K562 (cell line): ENCODE data around the gene LGR6. TPM values are rescaled to one million over a fixed set of nuclear protein-coding genes. Genes with fewer than 3 reads are reported as not detected.

ENCODE experiments used
- ATF3 ChIP-seq, 2 experiments: fragments of 450-650 bp in 1 of 2; sonication (generic) in 1 of 2; formaldehyde crosslinking in 1 of 2; IDR thresholded peaks in 1 of 2; conservative IDR thresholded peaks in 1 of 2; 2 replicates each; pipeline versions ENCODE4 v1.6.1 to v1.8.1; 2016 to 2023; ENCODE audit warnings: mild to moderate bottlenecking in 2 of 2, moderate library complexity in 2 of 2, inconsistent platforms in 1 of 2, missing genetic modification reagents in 1 of 2
- BRD9 ChIP-seq: fragments of 450-650 bp; IDR thresholded peaks from 2 replicates; pipeline ENCODE4 v1.6.1; 2018; ENCODE audit warnings: low read depth; ENCODE audit not compliant: partially characterized antibody
- CSDE1 ChIP-seq, 2 experiments: fragments of 450-650 bp; IDR thresholded peaks; 2 replicates each; pipeline ENCODE4 v1.6.1; 2016; ENCODE audit warnings: mild to moderate bottlenecking in 1 of 2
- EWSR1 ChIP-seq: fragments of 450-650 bp; IDR thresholded peaks from 2 replicates; pipeline ENCODE4 v1.6.1; 2018; ENCODE audit warnings: borderline replicate concordance, mild to moderate bottlenecking, low read depth, moderate library complexity; ENCODE audit not compliant: partially characterized antibody
- FOXK2 ChIP-seq, 2 experiments: fragments of 450-650 bp; IDR thresholded peaks in 1 of 2; conservative IDR thresholded peaks in 1 of 2; 2 replicates each; pipeline ENCODE4 v1.6.1; 2016; ENCODE audit warnings: low read depth in 2 of 2, mild to moderate bottlenecking in 1 of 2
- HOXB6 ChIP-seq: fragments of 250-450 bp; sonication (Bioruptor Pico); IDR thresholded peaks from 2 replicates; pipeline ENCODE4 v1.5.1; 2022; ENCODE audit warnings: mild to moderate bottlenecking, borderline replicate concordance
- NR4A1 ChIP-seq, 2 experiments: fragments of 250-450 bp in 1 of 2; fragments of 450-650 bp in 1 of 2; sonication (Bioruptor Pico) in 1 of 2; IDR thresholded peaks; 2 replicates each; pipeline versions ENCODE4 v1.4.0 to v1.6.1; 2016 to 2020; ENCODE audit warnings: mild to moderate bottlenecking in 2 of 2, missing compliant biosample characterization in 1 of 2, missing genetic modification characterization in 1 of 2, moderate library complexity in 1 of 2
- REST ChIP-seq, 2 experiments: fragments of 450-650 bp; formaldehyde crosslinking in 1 of 2; IDR thresholded peaks; 2 replicates each; pipeline versions ENCODE4 v1.4.0 to v1.6.1; 2014 to 2020; ENCODE audit warnings: mild to moderate bottlenecking in 2 of 2, borderline replicate concordance in 1 of 2, low read depth in 1 of 2
- RFX5 ChIP-seq: IDR thresholded peaks from 2 replicates; pipeline ENCODE4 v1.6.1; 2011; ENCODE audit warnings: low read depth, mild to moderate bottlenecking, improper control_type of control experiment, low read length
- STAT6 ChIP-seq: sonication (generic); formaldehyde crosslinking; IDR thresholded peaks from 2 replicates; pipeline ENCODE4 v1.8.1; 2023; ENCODE audit warnings: mild to moderate bottlenecking, missing genetic modification reagents
- ZNF764 ChIP-seq: fragments of 250-450 bp; sonication (Bioruptor Pico); IDR thresholded peaks from 2 replicates; pipeline ENCODE4 v1.4.0; 2020; ENCODE audit warnings: low read depth, mild to moderate bottlenecking, moderate library complexity
- polyA plus RNA-seq, 8 experiments: library from polyadenylated mRNA; depleted of rRNA in 4 of 8; stranded (reverse) in 5 of 8; unstranded in 3 of 8; fragments of >200 nt; fragmentation: Nextera tagmentation in 2 of 8; fragmentation: Illumina TruSeq in 1 of 8; extraction: Ambion mirVana in 2 of 8; extraction: Trizol in 1 of 8; gene quantifications; 2 replicates each; pipeline versions ENCODE4 v1.2.1 to v1.2.3, GENCODE V29; 2011 to 2014; ENCODE audit warnings: inconsistent platforms in 1 of 8, missing spikeins in 1 of 8
- total RNA-seq, 7 experiments: library from RNA; depleted of rRNA in 6 of 7; stranded (reverse); fragments of >200 nt in 6 of 7; fragmentation: Illumina TruSeq in 2 of 7; extraction: Trizol in 2 of 7; gene quantifications; 2 replicates each; pipeline versions ENCODE4 v1.2.1 to v1.2.3, GENCODE V29; 2011 to 2021; ENCODE audit warnings: low replicate concordance in 1 of 7

LGR6 gene
- total and polyA plus RNA-seq, 9 of the 15 experiments (the other 6 are each of a cell fraction or from before 2014, with no cell fraction given) = 0.01 to 0.54 (median 0.17) TPM; not detected in 1

GRCh38 chr1:202162418-202163280 lies 30.9 kb upstream of the LGR6 start (continued):
- TF ChIP-seq BRD9 = no peak
- TF ChIP-seq STAT6 = no peak
- 0 out of 4 replicates have a peak, but pooled peaks of 1 of the 2 experiments have one; percentile 32 for TF ChIP-seq CSDE1 (IDR thresholded peaks at IDR 0.05)
- no peak for TF ChIP-seq RFX5
- no peak for TF ChIP-seq REST (IDR thresholded peaks at IDR 0.05; ENCODE audit: borderline replicate concordance)
- 0 out of 2 replicates have a peak, but pooled peaks have one; percentile 43 for TF ChIP-seq REST (CRISPR knock-in tag; IDR thresholded peaks at IDR 0.05; ENCODE audit: low read depth)
- no peak for TF ChIP-seq EWSR1
- TF ChIP-seq HOXB6 (CRISPR knock-in tag) = no peak
- no peak for TF ChIP-seq FOXK2 (conservative IDR thresholded peaks at IDR 0.05 in 1 of 2, IDR thresholded peaks at IDR 0.05 in 1 of 2; ENCODE audit: low read depth in 2 of 2)
- TF ChIP-seq NR4A1 (CRISPR knock-in tag; IDR thresholded peaks at IDR 0.05) = 0 out of 2 replicates have a peak, but pooled peaks have one; percentile 23
- TF ChIP-seq NR4A1 (tag; IDR thresholded peaks at IDR 0.05) = no peak
- peak; percentile 63 for TF ChIP-seq ATF3 (IDR thresholded peaks at IDR 0.05)
- TF ChIP-seq ATF3 (CRISPR knock-in tag; conservative IDR thresholded peaks at IDR 0.05) = no peak
- TF ChIP-seq ZNF764 (CRISPR knock-in tag) = no peak
